Pericardium fibroblast (primary cell): ENCODE measurements around the gene KRTAP4-3. TPM values are rescaled to one million over a fixed set of nuclear protein-coding genes. Genes with fewer than 3 reads are reported as not detected.

Experiments
- total RNA-seq: library from RNA; depleted of rRNA; stranded (reverse); fragments of >200 nt; gene quantifications from 2 replicates; pipeline ENCODE4 v1.2.3, GENCODE V29; 2015

The KRTAP4-3 gene
- not detected in 2 replicates for total RNA-seq

GRCh38 chr17:41168121-41168520, at the start of gene KRTAP4-3:
Gene KRTAP4-3, minus strand, starts transcription at chr17:41168221. Its CDS starts 49 bp downstream, at chr17:41168172.

GRCh38 chr17:41189837-41190318, 21.9 kb upstream of the KRTAP4-3 start, which contains the start of gene KRTAP9-1:
Gene KRTAP9-1, plus strand, starts transcription at chr17:41189887. Its CDS starts 0 bp downstream, at chr17:41189887.

GRCh38 chr17:41184480-41184961, 16.5 kb upstream of the KRTAP4-3 start, which contains the start of gene KRTAP4-1:
Gene KRTAP4-1, minus strand, starts transcription at chr17:41184911. Its CDS starts 57 bp downstream, at chr17:41184854.

GRCh38 chr17:41177727-41178271, 9.8 kb upstream of the KRTAP4-3 start, which contains the start of gene KRTAP4-2:
Gene KRTAP4-2, minus strand, starts transcription at chr17:41178221. Its CDS starts 57 bp downstream, at chr17:41178164.

GRCh38 chr17:41160648-41161047, 7.4 kb downstream of the KRTAP4-3 start, which contains the start of gene KRTAP4-4:
Gene KRTAP4-4, minus strand, starts transcription at chr17:41160748. Its CDS starts 57 bp downstream, at chr17:41160691.

GRCh38 chr17:41149652-41149985, 18.4 kb downstream of the KRTAP4-3 start, which contains the start of gene KRTAP4-5:
Gene KRTAP4-5, minus strand, starts transcription at chr17:41149825. Its CDS starts 58 bp downstream, at chr17:41149767.

GRCh38 chr17:41140360-41141131, 27.5 kb downstream of the KRTAP4-3 start, which contains the start of gene KRTAP4-6:
Gene KRTAP4-6, minus strand, starts transcription at chr17:41140544. Its CDS starts 57 bp downstream, at chr17:41140487.

GRCh38 chr17:41123991-41124371, 44.0 kb downstream of the KRTAP4-3 start, which contains the start of gene KRTAP4-12:
Gene KRTAP4-12, minus strand, starts transcription at chr17:41124182. Its CDS starts 60 bp downstream, at chr17:41124122.

GRCh38 chr17:41117846-41118386, 50.1 kb downstream of the KRTAP4-3 start, which contains the start of gene KRTAP4-11:
Gene KRTAP4-11, minus strand, starts transcription at chr17:41118373. Its CDS starts 58 bp downstream, at chr17:41118315.

Other genes starting within 250 kb of the KRTAP4-3 start
- not detected in 2 replicates for gene KRT23, start 230.6 kb downstream of the KRTAP4-3 start, total RNA-seq
- not detected in 2 replicates for gene KRT39, start 201.3 kb downstream of the KRTAP4-3 start, total RNA-seq
- not detected in 2 replicates for gene KRT40, start 183.9 kb downstream of the KRTAP4-3 start, total RNA-seq
- not detected in 2 replicates for gene KRTAP3-3, start 174.1 kb downstream of the KRTAP4-3 start, total RNA-seq
- not detected in 2 replicates for gene KRTAP3-2, start 168.3 kb downstream of the KRTAP4-3 start, total RNA-seq
- gene KRTAP3-1, start 159.1 kb downstream of the KRTAP4-3 start, total RNA-seq = not detected in 2 replicates
- gene KRTAP1-5, start 141.0 kb downstream of the KRTAP4-3 start, total RNA-seq = not detected in 2 replicates
- not detected in 2 replicates for gene KRTAP1-4, start 138.0 kb downstream of the KRTAP4-3 start, total RNA-seq
- not detected in 2 replicates for gene KRTAP1-3, start 133.3 kb downstream of the KRTAP4-3 start, total RNA-seq
- gene KRTAP1-1, start 126.8 kb downstream of the KRTAP4-3 start, total RNA-seq = not detected in 2 replicates
- not detected in 2 replicates for gene KRTAP2-1, start 120.9 kb downstream of the KRTAP4-3 start, total RNA-seq
- gene KRTAP2-2, start 113.0 kb downstream of the KRTAP4-3 start, total RNA-seq = not detected in 2 replicates
- gene KRTAP2-3, start 108.1 kb downstream of the KRTAP4-3 start, total RNA-seq = not detected in 2 replicates
- not detected in 2 replicates for gene KRTAP2-4, start 102.3 kb downstream of the KRTAP4-3 start, total RNA-seq
- not detected in 2 replicates for gene KRTAP4-7, start 84.1 kb downstream of the KRTAP4-3 start, total RNA-seq
- gene KRTAP4-8, start 70.1 kb downstream of the KRTAP4-3 start, total RNA-seq = not detected in 2 replicates
- gene KRTAP4-16, start 66.0 kb downstream of the KRTAP4-3 start, total RNA-seq = not detected in 2 replicates
- gene KRTAP4-9, start 62.8 kb downstream of the KRTAP4-3 start, total RNA-seq = not detected in 2 replicates
- gene KRTAP4-11, start 49.8 kb downstream of the KRTAP4-3 start, total RNA-seq = not detected in 2 replicates
- not detected in 2 replicates for gene KRTAP4-12, start 44.0 kb downstream of the KRTAP4-3 start, total RNA-seq
- not detected in 2 replicates for gene KRTAP4-6, start 27.7 kb downstream of the KRTAP4-3 start, total RNA-seq
- not detected in 2 replicates for gene KRTAP4-5, start 18.4 kb downstream of the KRTAP4-3 start, total RNA-seq
- not detected in 2 replicates for gene KRTAP4-4, start 7.5 kb downstream of the KRTAP4-3 start, total RNA-seq
- not detected in 2 replicates for gene KRTAP4-2, start 10.0 kb upstream of the KRTAP4-3 start, total RNA-seq
- not detected in 2 replicates for gene KRTAP4-1, start 16.7 kb upstream of the KRTAP4-3 start, total RNA-seq
- not detected in 2 replicates for gene KRTAP9-1, start 21.7 kb upstream of the KRTAP4-3 start, total RNA-seq
- gene KRTAP9-2, start 58.4 kb upstream of the KRTAP4-3 start, total RNA-seq = not detected in 2 replicates
- not detected in 2 replicates for gene KRTAP9-3, start 64.2 kb upstream of the KRTAP4-3 start, total RNA-seq
- not detected in 2 replicates for gene KRTAP9-8, start 69.8 kb upstream of the KRTAP4-3 start, total RNA-seq
- not detected in 2 replicates for gene KRTAP9-4, start 81.5 kb upstream of the KRTAP4-3 start, total RNA-seq
- not detected in 2 replicates for gene KRTAP9-9, start 87.2 kb upstream of the KRTAP4-3 start, total RNA-seq
- gene KRTAP9-6, start 97.2 kb upstream of the KRTAP4-3 start, total RNA-seq = not detected in 2 replicates
- not detected in 2 replicates for gene KRTAP9-7, start 107.5 kb upstream of the KRTAP4-3 start, total RNA-seq
- not detected in 2 replicates for gene KRTAP29-1, start 134.6 kb upstream of the KRTAP4-3 start, total RNA-seq
- not detected in 2 replicates for gene KRTAP16-1, start 141.1 kb upstream of the KRTAP4-3 start, total RNA-seq
- gene KRTAP17-1, start 147.5 kb upstream of the KRTAP4-3 start, total RNA-seq = not detected in 2 replicates
- not detected in 2 replicates for gene KRT33A, start 182.6 kb upstream of the KRTAP4-3 start, total RNA-seq
- not detected in 2 replicates for gene KRT33B, start 201.6 kb upstream of the KRTAP4-3 start, total RNA-seq
- not detected in 2 replicates for gene KRT34, start 214.1 kb upstream of the KRTAP4-3 start, total RNA-seq
- gene KRT31, start 229.4 kb upstream of the KRTAP4-3 start, total RNA-seq = not detected in 2 replicates